GM19452 (cell line): ENCODE data around the gene MYO3B.
"Not testable (repeated sequence)": the region's sequence is repeated elsewhere in the genome, so short reads cannot be mapped to it uniquely, and the experiment has no call there.

ENCODE experiments used
- ATAC-seq: cut with Tn5 transposase; IDR thresholded peaks from one replicate; pipeline ENCODE4 v1.9.1; 2021; ENCODE audit not compliant: unreplicated experiment

MYO3B gene

GRCh38 chr2:170260188-170260587 is 82.2 kb downstream of the MYO3B start:
- no peak for ATAC-seq

GRCh38 chr2:170261566-170261965 is 83.6 kb downstream of the MYO3B start:
- ATAC-seq = no peak

- ATAC-seq = no peak
Observed at GRCh38 chr2:170262343-170262742, 84.4 kb downstream of the MYO3B start.

- ATAC-seq = no peak
Observed at GRCh38 chr2:170262806-170263205, 84.9 kb downstream of the MYO3B start.

- ATAC-seq = not testable (repeated sequence)
Observed at GRCh38 chr2:170263728-170264521, 86.0 kb downstream of the MYO3B start.

GRCh38 chr2:170264522-170264860 is 86.5 kb downstream of the MYO3B start:
- ATAC-seq = no peak

GRCh38 chr2:170264865-170265264 is 86.9 kb downstream of the MYO3B start:
- no peak for ATAC-seq

- ATAC-seq = no peak
Observed at GRCh38 chr2:170265321-170265720, 87.4 kb downstream of the MYO3B start.

GRCh38 chr2:170266358-170266757 is 88.4 kb downstream of the MYO3B start:
- no peak for ATAC-seq

- no peak for ATAC-seq
Observed at GRCh38 chr2:170267071-170267470, 89.1 kb downstream of the MYO3B start.

- ATAC-seq = no peak
Observed at GRCh38 chr2:170270278-170270864, 92.4 kb downstream of the MYO3B start.

- no peak for ATAC-seq
Observed at GRCh38 chr2:170271340-170271739, 93.4 kb downstream of the MYO3B start.

GRCh38 chr2:170276056-170276455 is 98.1 kb downstream of the MYO3B start:
- no peak for ATAC-seq

GRCh38 chr2:170276925-170277629 is 99.1 kb downstream of the MYO3B start:
- no peak for ATAC-seq

GRCh38 chr2:170277951-170278350 is 100.0 kb downstream of the MYO3B start:
- no peak for ATAC-seq

GRCh38 chr2:170279615-170280014 is 101.7 kb downstream of the MYO3B start:
- not testable (repeated sequence) for ATAC-seq

- no peak for ATAC-seq
Observed at GRCh38 chr2:170282851-170283250, 104.9 kb downstream of the MYO3B start.

GRCh38 chr2:170284205-170284604 is 106.3 kb downstream of the MYO3B start:
- ATAC-seq = no peak

- no peak for ATAC-seq
Observed at GRCh38 chr2:170288859-170289258, 110.9 kb downstream of the MYO3B start.

GRCh38 chr2:170291474-170291873 is 113.5 kb downstream of the MYO3B start:
- ATAC-seq = no peak

GRCh38 chr2:170292415-170292814 is 114.5 kb downstream of the MYO3B start:
- no peak for ATAC-seq

- ATAC-seq = no peak
Observed at GRCh38 chr2:170297496-170297895, 119.5 kb downstream of the MYO3B start.
